K562 (cell line): ENCODE measurements around the gene GPN1. TPM values are rescaled to one million over a fixed set of nuclear protein-coding genes. Genes with fewer than 3 reads are reported as not detected.
A peak's percentile ranks its signal among the peaks of the same experiment; 100 is the strongest.

Experiments used
- DNMT1 ChIP-seq: fragments of 450-650 bp; IDR thresholded peaks from 2 replicates; pipeline ENCODE4 v1.6.1; 2016; ENCODE audit warnings: antibody characterized with exemption, mild to moderate bottlenecking
- EGR1 ChIP-seq: fragments of 450-650 bp; conservative IDR thresholded peaks from 2 replicates; pipeline ENCODE4 v1.6.1; 2017; ENCODE audit warnings: mild to moderate bottlenecking
- ETV5 ChIP-seq: sonication (generic); formaldehyde crosslinking; IDR thresholded peaks from 2 replicates; pipeline ENCODE4 v1.4.0; 2020; ENCODE audit warnings: low read depth, mild to moderate bottlenecking, missing genetic modification reagents
- GATAD2B ChIP-seq: fragments of 450-650 bp; IDR thresholded peaks from 2 replicates; pipeline ENCODE4 v1.6.1; 2017; ENCODE audit warnings: mild to moderate bottlenecking, borderline replicate concordance
- HEY1 ChIP-seq: fragments of 250-450 bp; sonication (Bioruptor Pico); IDR thresholded peaks from 2 replicates; pipeline ENCODE4 v1.5.0; 2020; ENCODE audit warnings: mild to moderate bottlenecking, moderate library complexity, borderline replicate concordance
- HIVEP1 ChIP-seq: fragments of 250-450 bp; sonication (Bioruptor Pico); IDR thresholded peaks from 2 replicates; pipeline ENCODE4 v1.4.0; 2020; ENCODE audit warnings: mild to moderate bottlenecking
- MECOM ChIP-seq: fragments of 250-450 bp; sonication (Bioruptor Pico); IDR thresholded peaks from 2 replicates; pipeline ENCODE4 v1.8.0; 2022; ENCODE audit warnings: inconsistent platforms
- MTA2 ChIP-seq: fragments of 450-650 bp; IDR thresholded peaks from 2 replicates; pipeline ENCODE4 v1.6.1; 2016; ENCODE audit warnings: low read depth
- RBFOX2 ChIP-seq: fragments of 200-400 bp; formaldehyde crosslinking; IDR thresholded peaks from 2 replicates; pipeline ENCODE4 v1.6.1; 2017; ENCODE audit warnings: low read depth, mild to moderate bottlenecking, low read length, moderate library complexity
- REST ChIP-seq, 2 experiments: fragments of 450-650 bp; formaldehyde crosslinking in 1 of 2; IDR thresholded peaks; 2 replicates each; pipeline versions ENCODE4 v1.4.0 to v1.6.1; 2014 to 2020; ENCODE audit warnings: mild to moderate bottlenecking in 2 of 2, borderline replicate concordance in 1 of 2, low read depth in 1 of 2
- SAFB ChIP-seq: fragments of 200-400 bp; formaldehyde crosslinking; IDR thresholded peaks from 2 replicates; pipeline ENCODE4 v1.6.1; 2017; ENCODE audit warnings: low read depth, low read length, borderline replicate concordance
- SFPQ ChIP-seq: fragments of 200-400 bp; formaldehyde crosslinking; IDR thresholded peaks from 2 replicates; pipeline ENCODE4 v1.6.1; 2017; ENCODE audit warnings: mild to moderate bottlenecking, low read depth, low read length, moderate library complexity
- SP1 ChIP-seq: sonication (generic); formaldehyde crosslinking; IDR thresholded peaks from 2 replicates; pipeline ENCODE4 v1.8.1; 2022; ENCODE audit warnings: mild to moderate bottlenecking, missing genetic modification reagents
- SPI1 ChIP-seq: IDR thresholded peaks from 2 replicates; pipeline ENCODE4 v1.6.1; 2011; ENCODE audit warnings: low read depth, low read length, control low read depth, borderline replicate concordance
- TGIF2 ChIP-seq: sonication (generic); formaldehyde crosslinking; IDR thresholded peaks from 2 replicates; pipeline ENCODE4 v1.8.1; 2022; ENCODE audit warnings: mild to moderate bottlenecking, missing genetic modification reagents, moderate library complexity
- ZBTB9 ChIP-seq: fragments of 450-650 bp; formaldehyde crosslinking; IDR thresholded peaks from 2 replicates; pipeline ENCODE4 v1.4.0; 2020; ENCODE audit warnings: mild to moderate bottlenecking, moderate library complexity
- ZNF212 ChIP-seq: fragments of 450-650 bp; formaldehyde crosslinking; IDR thresholded peaks from 2 replicates; pipeline ENCODE4 v1.4.0; 2020; ENCODE audit warnings: mild to moderate bottlenecking
- polyA plus RNA-seq, 8 experiments: library from polyadenylated mRNA; depleted of rRNA in 4 of 8; stranded (reverse) in 5 of 8; unstranded in 3 of 8; fragments of >200 nt; fragmentation: Nextera tagmentation in 2 of 8; fragmentation: Illumina TruSeq in 1 of 8; extraction: Ambion mirVana in 2 of 8; extraction: Trizol in 1 of 8; gene quantifications; 2 replicates each; pipeline versions ENCODE4 v1.2.1 to v1.2.3, GENCODE V29; 2011 to 2014; ENCODE audit warnings: inconsistent platforms in 1 of 8, missing spikeins in 1 of 8
- total RNA-seq, 7 experiments: library from RNA; depleted of rRNA in 6 of 7; stranded (reverse); fragments of >200 nt in 6 of 7; fragmentation: Illumina TruSeq in 2 of 7; extraction: Trizol in 2 of 7; gene quantifications; 2 replicates each; pipeline versions ENCODE4 v1.2.1 to v1.2.3, GENCODE V29; 2011 to 2021; ENCODE audit warnings: low replicate concordance in 1 of 7

Gene GPN1
- total and polyA plus RNA-seq, 9 of the 15 experiments (the other 6 are each of a cell fraction or from before 2014, with no cell fraction given): 23.4 to 171 (median 48.2) TPM

GRCh38 chr2:27582695-27583389, 46.0 kb upstream of the GPN1 start, which contains the start of gene ZNF512 (continued):
- no peak for TF ChIP-seq MECOM
- no peak for TF ChIP-seq MTA2
- peak; percentile 84 for TF ChIP-seq SP1
- TF ChIP-seq REST (IDR thresholded peaks at IDR 0.05; ENCODE audit: borderline replicate concordance): peak; percentile 89
- TF ChIP-seq REST (CRISPR knock-in tag; IDR thresholded peaks at IDR 0.05; ENCODE audit: low read depth): no peak
- peak; percentile 94 for TF ChIP-seq SPI1
- peak; percentile 67; the same call in 1 of the 2 replicates for TF ChIP-seq EGR1
- TF ChIP-seq TGIF2 (CRISPR knock-in tag): 0 out of 2 replicates have a peak, but pooled peaks have one; percentile 51
- TF ChIP-seq RBFOX2: peak; percentile 89
- peak; percentile 89 for TF ChIP-seq ETV5 (CRISPR knock-in tag)
- TF ChIP-seq HEY1 (CRISPR knock-in tag): no peak
- no peak for TF ChIP-seq ZNF212 (CRISPR knock-in tag)
- no peak for TF ChIP-seq ZBTB9 (CRISPR knock-in tag)
- TF ChIP-seq DNMT1: no peak
- no peak for TF ChIP-seq SFPQ
- no peak for TF ChIP-seq HIVEP1 (CRISPR knock-in tag)
- peak; percentile 58; the same call in 1 of the 2 replicates for TF ChIP-seq SAFB
- peak; percentile 59; the same call in 1 of the 2 replicates for TF ChIP-seq GATAD2B
